ENCODE results near the gene STRIP2. TPM values are rescaled to one million over a fixed set of nuclear protein-coding genes. Genes with fewer than 3 reads are reported as not detected.
"Not testable (repeated sequence)": the region's sequence is repeated elsewhere in the genome, so short reads cannot be mapped to it uniquely, and the experiment has no call there.

Gene STRIP2
- total RNA-seq, 1 donor from 2014 or later: 2.3 TPM

- no peak for DNase-seq (ENCODE audit: low read depth in 2 of 2)
These were observed 91.1 kb downstream of the STRIP2 start for GRCh38 chr7:129525225-129525862.

- no peak for DNase-seq (ENCODE audit: low read depth in 2 of 2)
These were observed 95.4 kb downstream of the STRIP2 start for GRCh38 chr7:129529643-129530042.

GRCh38 chr7:129530795-129531391, 96.7 kb downstream of the STRIP2 start:
- DNase-seq (ENCODE audit: low read depth in 2 of 2): peak; percentile 87 to 92

GRCh38 chr7:129531721-129532120, 97.5 kb downstream of the STRIP2 start:
- no peak for DNase-seq (ENCODE audit: low read depth in 2 of 2)

GRCh38 chr7:129532375-129532774, 98.1 kb downstream of the STRIP2 start:
- no peak for DNase-seq (ENCODE audit: low read depth in 2 of 2)

- DNase-seq (ENCODE audit: low read depth in 2 of 2): not testable (repeated sequence)
These were observed 100.5 kb downstream of the STRIP2 start for GRCh38 chr7:129534558-129535274.

GRCh38 chr7:129535896-129536295, 101.7 kb downstream of the STRIP2 start:
- DNase-seq (ENCODE audit: low read depth in 2 of 2): no peak

- DNase-seq (ENCODE audit: low read depth in 2 of 2): no peak
These were observed 102.1 kb downstream of the STRIP2 start for GRCh38 chr7:129536323-129536722.

Other genes starting within 250 kb of the STRIP2 start
- 2.3 and 8.3 TPM in 2 replicates for gene SMO, start 245.8 kb upstream of the STRIP2 start, total RNA-seq
- 4.0 and 7.6 TPM in 2 replicates for gene AHCYL2, start 209.4 kb upstream of the STRIP2 start, total RNA-seq
- gene SMKR1, start 68.1 kb downstream of the STRIP2 start, total RNA-seq: 0.13 and 0.51 TPM in 2 replicates
- 9.9 and 16.8 TPM in 2 replicates for gene NRF1, start 177.3 kb downstream of the STRIP2 start, total RNA-seq

Measured in dermis microvascular lymphatic vessel endothelial cell (primary cell).